H9 (cell line): ENCODE data around the gene PEX7. TPM values are rescaled to one million over a fixed set of nuclear protein-coding genes. Genes with fewer than 3 reads are reported as not detected.
A peak's percentile ranks its signal among the peaks of the same experiment; 100 is the strongest.

Source experiments
- DNase-seq: peaks from one replicate; pipeline ENCODE4 v3.0.0-alpha.2; 2017
- H2AFZ ChIP-seq: one replicate; pipeline ENCODE4 v1.6.1; 2013; ENCODE audit warnings: mild to moderate bottlenecking, low read length, control low read depth, moderate library complexity
- H2AK5ac ChIP-seq: 2 replicates; pipeline ENCODE4 v1.6.1; 2013; ENCODE audit warnings: low read length, control low read depth, mixed read lengths; ENCODE audit not compliant: insufficient read length
- H2BK120ac ChIP-seq: one replicate; pipeline ENCODE4 v1.6.1; 2013; ENCODE audit warnings: low read depth, mild to moderate bottlenecking, low read length, control low read depth, inconsistent platforms; ENCODE audit not compliant: poor library complexity, severe bottlenecking
- H2BK12ac ChIP-seq: 2 replicates; pipeline ENCODE4 v1.6.1; 2013; ENCODE audit warnings: low read length, control low read depth, mixed read lengths, low read depth; ENCODE audit not compliant: insufficient read length
- H2BK15ac ChIP-seq: 2 replicates; pipeline ENCODE4 v1.6.1; 2013; ENCODE audit warnings: low read depth, low read length, control low read depth
- H2BK20ac ChIP-seq: one replicate; pipeline ENCODE4 v1.6.1; 2013; ENCODE audit warnings: low read depth, mild to moderate bottlenecking, low read length, control low read depth, inconsistent platforms; ENCODE audit not compliant: poor library complexity, severe bottlenecking
- H2BK5ac ChIP-seq: 2 replicates; pipeline ENCODE4 v1.6.1; 2013; ENCODE audit warnings: low read length, control low read depth, mixed read lengths; ENCODE audit not compliant: insufficient read length
- H3K14ac ChIP-seq: 2 replicates; pipeline ENCODE4 v1.6.1; 2013; ENCODE audit warnings: low read length, control low read depth; ENCODE audit not compliant: insufficient read depth
- H3K18ac ChIP-seq: 2 replicates; pipeline ENCODE4 v1.6.1; 2013; ENCODE audit warnings: low read depth, mild to moderate bottlenecking, mixed read lengths, low read length, control low read depth; ENCODE audit not compliant: insufficient read length
- H3K23ac ChIP-seq: 2 replicates; pipeline ENCODE4 v1.6.1; 2013; ENCODE audit warnings: low read length, control low read depth, mixed read lengths, low read depth; ENCODE audit not compliant: insufficient read length
- H3K23me2 ChIP-seq: 2 replicates; pipeline ENCODE4 v1.6.1; 2013; ENCODE audit warnings: low read depth, mild to moderate bottlenecking, mixed read lengths, low read length, control low read depth; ENCODE audit not compliant: insufficient read length, poor library complexity, severe bottlenecking
- H3K27ac ChIP-seq: 2 replicates; pipeline ENCODE4 v1.5.1; 2013; ENCODE audit warnings: low read length, control low read depth, mixed read lengths, low read depth; ENCODE audit not compliant: insufficient read length
- H3K27me3 ChIP-seq: 2 replicates; pipeline ENCODE4 v1.6.1; 2013; ENCODE audit warnings: low read length, control low read depth, inconsistent platforms; ENCODE audit not compliant: insufficient read depth
- H3K4ac ChIP-seq: 2 replicates; pipeline ENCODE4 v1.6.1; 2013; ENCODE audit warnings: low read depth, mild to moderate bottlenecking, control low read depth, inconsistent platforms, low read length, moderate library complexity
- H3K4me1 ChIP-seq: 2 replicates; pipeline ENCODE4 v1.6.1; 2013; ENCODE audit warnings: low read length, control low read depth, inconsistent platforms; ENCODE audit not compliant: insufficient read depth
- H3K4me2 ChIP-seq: 2 replicates; pipeline ENCODE4 v1.6.1; 2013; ENCODE audit warnings: low read length, control low read depth, mixed read lengths; ENCODE audit not compliant: insufficient read length, insufficient read depth
- H3K56ac ChIP-seq: 2 replicates; pipeline ENCODE4 v1.6.1; 2013; ENCODE audit warnings: low read depth, mild to moderate bottlenecking, mixed read lengths, low read length, control low read depth; ENCODE audit not compliant: insufficient read length
- H3K79me1 ChIP-seq: 2 replicates; pipeline ENCODE4 v1.6.1; 2013; ENCODE audit warnings: low read depth, mild to moderate bottlenecking, moderate library complexity, low read length, control low read depth, inconsistent platforms; ENCODE audit not compliant: insufficient read depth, poor library complexity, severe bottlenecking
- H3K79me2 ChIP-seq: 2 replicates; pipeline ENCODE4 v1.6.1; 2013; ENCODE audit warnings: low read length, control low read depth, inconsistent platforms; ENCODE audit not compliant: insufficient read depth
- H3K9ac ChIP-seq: 2 replicates; pipeline ENCODE4 v1.6.1; 2013; ENCODE audit warnings: low read length, control low read depth, mixed read lengths; ENCODE audit not compliant: insufficient read length; ENCODE audit errors: extremely low read depth
- H3K9me3 ChIP-seq: one replicate; pipeline ENCODE4 v1.6.1; 2013; ENCODE audit warnings: low read depth, low read length, inconsistent platforms; ENCODE audit not compliant: control insufficient read depth
- H3T11ph ChIP-seq: one replicate; pipeline ENCODE4 v1.6.1; 2013; ENCODE audit warnings: mild to moderate bottlenecking, low read length, control low read depth, inconsistent platforms
- H4K20me1 ChIP-seq: one replicate; pipeline ENCODE4 v1.6.1; 2013; ENCODE audit not compliant: control insufficient read depth, insufficient read length, insufficient read depth
- H4K5ac ChIP-seq: 2 replicates; pipeline ENCODE4 v1.6.1; 2013; ENCODE audit warnings: low read depth, mild to moderate bottlenecking, mixed read lengths, low read length, control low read depth; ENCODE audit not compliant: insufficient read length
- H4K8ac ChIP-seq: replicated peaks from 2 replicates; pipeline ENCODE4 v1.6.1; 2013; ENCODE audit warnings: low read length, control low read depth, mixed read lengths, low read depth; ENCODE audit not compliant: insufficient read length
- H4K91ac ChIP-seq: 2 replicates; pipeline ENCODE4 v1.6.1; 2013; ENCODE audit warnings: low read depth, mild to moderate bottlenecking, moderate library complexity, mixed read lengths, low read length, control low read depth; ENCODE audit not compliant: insufficient read length
- H3K27ac Mint-ChIP-seq, 3 experiments: 2 replicates in 2 of 3; 3 replicates in 1 of 3; pipeline ENCODE4 v1.8.0; 2020 to 2021; ENCODE audit warnings: mixed read lengths in 3 of 3, mild to moderate bottlenecking in 1 of 3, moderate library complexity in 1 of 3
- H3K27me3 Mint-ChIP-seq: 2 replicates; pipeline ENCODE4 v1.8.0; 2021; ENCODE audit warnings: low read depth, mild to moderate bottlenecking, moderate library complexity, mixed read lengths
- H3K36me3 Mint-ChIP-seq, 3 experiments: 2 replicates in 2 of 3; 3 replicates in 1 of 3; pipeline ENCODE4 v1.8.0; 2020 to 2021; ENCODE audit warnings: low read depth in 3 of 3, mixed read lengths in 3 of 3; ENCODE audit not compliant: insufficient read depth in 1 of 3
- H3K4me1 Mint-ChIP-seq, 2 experiments: 2 replicates each; pipeline ENCODE4 v1.8.0; 2020; ENCODE audit warnings: mixed read lengths in 2 of 2
- H3K4me3 Mint-ChIP-seq, 2 experiments: 2 replicates in 1 of 2; 3 replicates in 1 of 2; pipeline ENCODE4 v1.8.0; 2020 to 2021; ENCODE audit warnings: mild to moderate bottlenecking in 2 of 2, mixed read lengths in 2 of 2, moderate library complexity in 1 of 2
- H3K9me3 Mint-ChIP-seq, 2 experiments: 2 replicates in 1 of 2; 3 replicates in 1 of 2; pipeline ENCODE4 v1.8.0; 2020; ENCODE audit warnings: mild to moderate bottlenecking in 2 of 2, mixed read lengths in 2 of 2, moderate library complexity in 1 of 2
- CTCF ChIP-seq: fragments of 200-600 bp; sonication (generic); conservative IDR thresholded peaks from 3 replicates; pipeline ENCODE4 v1.8.0; 2021; ENCODE audit warnings: antibody characterized with exemption, mild to moderate bottlenecking
- WGBS: extraction: QIAGEN DNeasy Blood & Tissue Kit; methylation state at CpG from one replicate; pipeline ENCODE4 v1.1.7; 2013; ENCODE audit warnings: missing lambda C conversion rate, low lambda C conversion rate, mixed read lengths; ENCODE audit not compliant: insufficient read length; ENCODE audit errors: extremely low coverage; 5-methylcytosine and 5-hydroxymethylcytosine counted together
- total RNA-seq: library from RNA; stranded (reverse); gene quantifications from 2 replicates; pipeline ENCODE4 v1.2.1, GENCODE V29; 2021

Gene PEX7
- total RNA-seq, 1 experiment from 2014 or later = 8.4 TPM

GRCh38 chr6:136790411-136791295, 31.7 kb upstream of the PEX7 start:
- Histone ChIP-seq H3K79me1 (no peaks in the 10 kb centered on the region), H4K8ac (no peak overlapping the region), H3K9me3 (no peaks in the 10 kb centered on the region), H3K23me2 (peaks cover 5% of the 10 kb centered on the region), H3K4ac (no peak overlapping the region), H2BK5ac (no peak overlapping the region), H3K4me2 (peak overlapping the region; percentile 62), H3K23ac (no peak overlapping the region), H2BK15ac (no peak overlapping the region), H3K27ac (no peak overlapping the region), H4K5ac (no peak overlapping the region), H3K56ac (no peak overlapping the region), H2BK20ac (no peak overlapping the region), H3K27me3 (peaks cover 9% of the 10 kb centered on the region; the same call in 1 of the 2 replicates), H3K79me2 (no peaks in the 10 kb centered on the region), H2BK120ac (no peak overlapping the region), H3K14ac (no peak overlapping the region), H3T11ph (no peak overlapping the region), H2AFZ (no peak overlapping the region), H2AK5ac (no peak overlapping the region), H4K91ac (no peak overlapping the region), H3K18ac (no peak overlapping the region), H4K20me1 (no peaks in the 10 kb centered on the region), H3K4me1 (no peaks in the 10 kb centered on the region), H3K9ac (no peak overlapping the region), H2BK12ac (no peak overlapping the region)
- H3K9me3 Mint-ChIP-seq = no peaks in the 10 kb centered on the region
- peaks cover 0 to 2% (median 0%) of the 10 kb centered on the region in 3 experiments; a peak in 1 of 7 replicates for H3K36me3 Mint-ChIP-seq
- H3K27me3 Mint-ChIP-seq = peaks cover 60% of the 10 kb centered on the region
- H3K27ac Mint-ChIP-seq = no peak overlapping the region
- H3K4me3 Mint-ChIP-seq = peak overlapping the region; percentile 75 to 82
- DNase-seq = no peak
- peaks cover 12 to 13% of the 10 kb centered on the region in 2 experiments for H3K4me1 Mint-ChIP-seq
- TF ChIP-seq CTCF = no peak
- no CpG with 5 or more reads among the region's 7 CpGs for WGBS
